HG03439 (cell line): ENCODE measurements around the gene PDZD7.

Experiments used
- ATAC-seq: cut with Tn5 transposase; IDR thresholded peaks from one replicate; pipeline ENCODE4 v1.9.1; 2021; ENCODE audit warnings: mild to moderate bottlenecking, moderate library complexity; ENCODE audit not compliant: unreplicated experiment

The PDZD7 gene

GRCh38 chr10:101031128-101031795, at the start of gene PDZD7, which contains the start of gene SFXN3:
TSS of gene PDZD7 (minus strand) at chr10:101031129. CDS start at chr10:101030219, 910 bp downstream.
TSS of gene SFXN3 (plus strand) at chr10:101031234. CDS start at chr10:101034695, 3,461 bp downstream.
- peak; percentile 80 for ATAC-seq

- ATAC-seq, result no peak
Measured at GRCh38 chr10:101079874-101080273, 48.9 kb upstream of the PDZD7 start.

- ATAC-seq, result no peak
Measured at GRCh38 chr10:101076630-101077029, 45.7 kb upstream of the PDZD7 start.

GRCh38 chr10:101075775-101076174, 44.8 kb upstream of the PDZD7 start:
- ATAC-seq, result no peak

GRCh38 chr10:101073631-101074030, 42.7 kb upstream of the PDZD7 start:
- no peak for ATAC-seq

DNA sequence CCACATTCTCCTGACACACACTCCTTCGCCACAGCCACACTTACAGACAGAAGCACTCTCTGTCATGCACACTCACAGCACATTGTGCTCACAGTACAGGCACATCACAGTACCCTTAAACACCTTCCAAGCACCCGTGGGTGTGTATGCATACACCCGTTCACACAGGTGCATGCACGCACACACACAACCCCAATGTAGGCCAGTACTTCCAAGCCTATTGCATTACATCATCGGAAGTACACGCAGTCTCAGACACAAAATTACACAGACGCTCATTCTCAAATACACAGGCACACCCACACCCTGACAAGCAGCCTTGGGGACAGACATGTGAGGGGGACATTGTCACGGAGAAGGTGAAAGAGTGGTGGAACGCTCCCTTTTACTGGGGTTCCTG, 42.0 kb upstream of the PDZD7 start:
- no peak for ATAC-seq

DNA sequence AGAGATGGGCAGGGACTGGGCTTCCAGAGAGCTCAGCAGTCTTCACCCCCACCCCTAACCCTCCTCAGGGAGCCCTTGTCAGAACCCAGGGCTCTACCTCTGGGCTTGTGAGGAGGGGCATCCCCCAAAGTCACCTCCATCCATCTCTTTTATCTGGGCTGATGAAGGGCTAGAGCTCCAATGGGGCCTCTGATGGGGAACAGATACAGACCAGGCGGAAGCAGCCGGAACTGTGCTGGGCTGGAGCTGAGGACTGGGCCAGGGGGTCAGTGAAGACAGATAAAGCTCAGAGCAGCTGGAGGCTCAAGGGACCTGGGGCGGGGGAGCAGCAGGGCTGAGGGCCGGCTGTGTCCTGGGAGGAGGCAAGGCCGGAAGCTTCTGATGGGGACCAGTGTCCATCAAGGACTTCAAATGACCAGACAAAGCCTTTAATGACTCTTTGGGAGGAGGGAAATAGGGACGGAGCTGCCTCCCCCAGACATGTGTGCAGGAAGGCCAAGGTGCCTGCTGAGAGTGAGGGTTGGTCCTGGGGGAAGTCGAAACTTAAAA, 41.0 kb upstream of the PDZD7 start:
- no peak for ATAC-seq

- ATAC-seq, result no peak
Measured at GRCh38 chr10:101071267-101071884, 40.4 kb upstream of the PDZD7 start.

GRCh38 chr10:101070098-101070497, 39.2 kb upstream of the PDZD7 start:
- ATAC-seq, result no peak

GRCh38 chr10:101069441-101069840, 38.5 kb upstream of the PDZD7 start:
- ATAC-seq, result no peak

DNA sequence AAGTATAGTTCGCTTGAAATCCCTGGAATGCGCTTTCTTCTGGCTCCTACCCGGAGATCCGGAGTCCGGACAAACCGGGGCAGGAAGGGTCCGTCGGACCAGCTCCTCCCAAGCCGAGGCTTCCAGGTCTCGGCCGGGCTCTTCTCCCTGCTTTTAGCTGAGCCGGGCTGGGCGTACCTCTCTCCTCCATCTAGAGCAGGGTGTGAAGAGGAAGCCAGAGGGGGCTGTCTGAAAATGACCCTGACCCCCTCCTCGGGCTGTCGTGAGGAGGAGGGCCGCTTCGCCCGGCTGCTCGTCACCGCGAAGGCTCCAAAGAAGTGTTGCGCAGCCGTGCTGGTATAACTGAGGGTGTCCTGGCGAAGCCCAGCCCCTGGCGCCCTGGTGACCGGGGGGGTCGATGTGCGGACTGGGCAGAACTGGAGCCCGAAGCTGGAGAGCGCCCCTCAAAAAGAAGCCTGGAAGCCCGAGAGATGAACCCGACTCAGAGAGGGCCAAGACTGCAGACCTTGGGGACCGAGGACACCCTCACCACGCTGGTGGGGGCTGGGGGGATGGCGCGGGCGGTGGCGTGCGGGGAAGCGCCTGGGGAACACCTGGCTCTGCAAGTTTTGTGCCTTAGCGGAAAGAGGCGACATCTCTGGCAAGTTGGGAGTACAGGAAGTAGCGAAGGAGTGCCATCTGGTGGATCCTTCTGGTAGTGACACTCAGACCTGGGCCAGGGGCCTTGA, 36.6 kb upstream of the PDZD7 start:
- no peak for ATAC-seq

- no peak for ATAC-seq
Measured at GRCh38 chr10:101066896-101067355, 36.0 kb upstream of the PDZD7 start.

- ATAC-seq, result peak; percentile 38
Measured at GRCh38 chr10:101066146-101066895, 35.4 kb upstream of the PDZD7 start.

DNA sequence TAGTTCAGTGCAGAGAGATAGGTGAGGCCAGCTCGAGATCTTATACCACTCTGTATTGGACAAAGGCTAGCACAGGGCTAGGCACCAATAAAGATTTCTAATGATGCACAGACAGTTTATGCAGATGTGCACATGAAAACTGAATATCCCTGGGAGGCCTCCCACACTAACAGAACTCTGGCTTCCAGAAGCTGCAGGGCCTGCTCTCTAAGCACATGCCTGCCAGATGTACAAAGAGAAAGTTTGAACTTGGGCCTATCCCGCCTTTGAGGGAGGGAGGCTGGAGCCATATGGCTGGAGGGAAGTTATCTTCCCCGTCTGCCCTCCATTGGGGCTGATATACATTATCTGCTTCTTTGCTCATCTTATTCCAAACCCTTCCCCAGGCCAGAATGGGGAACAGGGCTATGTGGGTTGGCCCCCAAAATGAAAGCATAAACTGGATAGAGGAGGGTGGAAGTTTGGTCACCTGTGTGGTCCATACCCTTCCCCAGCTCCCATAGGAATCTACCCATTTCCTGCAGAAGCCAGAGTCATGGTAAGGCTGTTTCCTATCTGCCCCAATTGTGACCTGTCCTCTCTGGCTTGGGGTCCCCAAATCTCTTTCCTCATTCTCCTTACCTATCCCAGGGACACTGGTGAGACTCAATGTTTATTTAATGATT, 34.7 kb upstream of the PDZD7 start:
- no peak for ATAC-seq

- no peak for ATAC-seq
Measured at GRCh38 chr10:101064415-101065030, 33.6 kb upstream of the PDZD7 start.

DNA sequence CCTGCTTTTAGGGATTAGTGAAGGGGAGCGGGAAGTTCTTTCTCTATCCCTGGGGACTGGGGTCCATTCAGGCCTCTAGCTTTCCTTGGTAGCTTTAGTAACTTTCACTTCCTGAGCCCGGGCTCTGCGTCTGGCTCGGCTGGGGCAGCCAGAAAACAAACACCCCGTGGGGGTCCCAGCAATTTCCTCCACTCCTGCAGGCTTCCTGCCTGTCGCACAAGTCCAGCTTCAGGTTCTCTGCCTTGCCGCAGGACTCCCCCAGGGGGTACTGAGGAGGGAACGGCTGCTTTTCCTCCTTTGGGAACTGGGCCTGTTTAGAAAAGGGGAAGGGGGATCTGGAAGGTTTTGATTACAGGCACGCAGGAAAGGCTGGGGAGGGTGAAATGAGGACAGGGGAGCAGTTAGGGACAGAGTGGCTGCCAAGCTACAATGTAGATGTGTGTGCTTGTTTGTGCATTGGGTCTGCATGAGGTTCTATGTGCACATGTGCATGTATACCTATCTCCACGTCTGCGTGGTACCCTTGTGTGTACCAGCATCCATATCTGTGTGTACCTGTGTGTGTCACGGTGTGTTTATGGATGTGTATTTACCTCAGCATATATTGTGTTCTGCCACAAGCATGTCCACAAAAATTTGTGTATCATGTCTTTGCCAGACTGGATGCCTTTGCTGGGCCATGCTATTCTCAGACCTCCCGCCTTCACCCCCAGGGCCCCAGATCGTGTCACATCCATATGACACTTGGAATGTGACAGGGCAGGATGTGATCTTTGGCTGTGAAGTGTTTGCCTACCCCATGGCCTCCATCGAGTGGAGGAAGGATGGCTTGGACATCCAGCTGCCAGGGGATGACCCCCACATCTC, 32.9 kb upstream of the PDZD7 start:
- no peak for ATAC-seq

DNA sequence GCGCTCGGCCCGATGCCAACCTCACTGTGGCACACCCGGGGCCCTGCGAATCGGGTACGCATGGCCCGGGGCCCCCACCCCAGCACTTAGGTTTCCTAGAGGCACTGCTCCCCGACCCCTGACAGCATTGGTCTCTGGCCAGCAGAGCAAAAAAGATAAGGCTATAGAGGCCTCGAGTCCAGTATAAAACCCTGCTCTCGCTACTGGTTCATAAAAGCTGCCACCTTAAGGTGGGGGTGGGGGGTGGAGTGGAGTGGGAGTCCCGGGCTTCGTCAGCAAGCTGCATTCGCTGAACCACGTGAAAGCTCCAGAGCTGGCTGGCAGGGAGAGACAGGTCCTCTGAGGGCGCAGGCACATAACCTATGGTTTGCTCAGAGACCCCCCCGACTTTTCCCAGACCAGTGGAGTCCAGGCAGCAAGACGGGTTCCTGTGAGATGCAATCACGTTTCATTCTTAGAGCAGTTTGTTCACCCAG, 32.2 kb upstream of the PDZD7 start:
- ATAC-seq, result no peak

DNA sequence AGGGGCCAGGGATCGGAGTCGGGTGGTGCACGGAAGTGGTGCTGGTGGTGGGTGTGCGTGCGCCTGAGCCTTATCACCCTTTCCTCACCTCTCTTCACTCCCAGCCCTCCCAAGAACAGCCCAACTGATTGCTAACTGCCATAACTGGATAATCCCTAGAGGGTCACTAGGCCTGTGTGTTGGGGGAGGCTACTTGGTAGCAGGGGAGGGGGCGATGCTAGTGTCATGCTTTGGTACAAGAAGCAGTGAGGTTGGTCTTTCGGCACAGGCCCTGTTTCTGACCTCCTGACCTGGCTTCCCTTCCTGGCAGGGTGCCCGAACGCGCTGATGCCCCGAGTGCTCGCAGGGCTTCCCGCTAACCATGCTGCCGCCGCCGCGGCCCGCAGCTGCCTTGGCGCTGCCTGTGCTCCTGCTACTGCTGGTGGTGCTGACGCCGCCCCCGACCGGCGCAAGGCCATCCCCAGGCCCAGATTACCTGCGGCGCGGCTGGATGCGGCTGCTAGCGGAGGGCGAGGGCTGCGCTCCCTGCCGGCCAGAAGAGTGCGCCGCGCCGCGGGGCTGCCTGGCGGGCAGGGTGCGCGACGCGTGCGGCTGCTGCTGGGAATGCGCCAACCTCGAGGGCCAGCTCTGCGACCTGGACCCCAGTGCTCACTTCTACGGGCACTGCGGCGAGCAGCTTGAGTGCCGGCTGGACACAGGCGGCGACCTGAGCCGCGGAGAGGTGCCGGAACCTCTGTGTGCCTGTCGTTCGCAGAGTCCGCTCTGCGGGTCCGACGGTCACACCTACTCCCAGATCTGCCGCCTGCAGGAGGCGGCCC, 31.5 kb upstream of the PDZD7 start:
- no peak for ATAC-seq
